Measurements from ENCODE around the gene SYT15B. TPM values are rescaled to one million over a fixed set of nuclear protein-coding genes. Genes with fewer than 3 reads are reported as not detected.
"Not testable (repeated sequence)": the region's sequence is repeated elsewhere in the genome, so short reads cannot be mapped to it uniquely, and the experiment has no call there.

Gene SYT15B
- total RNA-seq (under 1 TPM in 1 of 2 donors, not detected in 1; 0.23 TPM), total RNA-seq (0 to 0.12 reads per million in 2 donors)

GRCh38 chr10:47763554-47764175 lies at the start of gene SYT15B:
SYT15B (minus strand) TSS chr10:47763592; CDS start chr10:47762640, 952 bp downstream.
- not testable (repeated sequence) for H3K9me3 ChIP-seq (ENCODE audit: control insufficient read depth, low read length, poor library complexity, severe bottlenecking); H3K27me3 Mint-ChIP-seq; H3K27ac Mint-ChIP-seq; H3K4me1 Mint-ChIP-seq; DNase-seq; ATAC-seq; H3K4me3 Mint-ChIP-seq; H3K36me3 Mint-ChIP-seq (ENCODE audit: low read depth)

GRCh38 chr10:47779590-47779989 lies 16.2 kb upstream of the SYT15B start:
- H3K4me1 Mint-ChIP-seq, H3K27ac Mint-ChIP-seq, ATAC-seq: not testable (repeated sequence)

GRCh38 chr10:47775361-47776231 lies 12.2 kb upstream of the SYT15B start:
- not testable (repeated sequence) for DNase-seq; H3K36me3 Mint-ChIP-seq (ENCODE audit: low read depth); ATAC-seq; H3K27me3 Mint-ChIP-seq; H3K4me1 Mint-ChIP-seq; H3K9me3 ChIP-seq (ENCODE audit: control insufficient read depth, low read length, poor library complexity, severe bottlenecking); H3K27ac Mint-ChIP-seq; H3K4me3 Mint-ChIP-seq

More at GRCh38 chr10:47779590-47779989, 16.2 kb upstream of the SYT15B start:
- H3K36me3 Mint-ChIP-seq (ENCODE audit: low read depth); H3K27me3 Mint-ChIP-seq; DNase-seq; H3K4me3 Mint-ChIP-seq; H3K9me3 ChIP-seq (ENCODE audit: control insufficient read depth, low read length, poor library complexity, severe bottlenecking): not testable (repeated sequence)

- not testable (repeated sequence) for H3K27ac Mint-ChIP-seq
Observed at GRCh38 chr10:47770745-47771144, 7.4 kb upstream of the SYT15B start.

GRCh38 chr10:47768578-47769115 lies 5.3 kb upstream of the SYT15B start:
- H3K9me3 ChIP-seq (ENCODE audit: control insufficient read depth, low read length, poor library complexity, severe bottlenecking); H3K4me3 Mint-ChIP-seq; H3K27ac Mint-ChIP-seq; ATAC-seq; H3K4me1 Mint-ChIP-seq; DNase-seq; H3K27me3 Mint-ChIP-seq; H3K36me3 Mint-ChIP-seq (ENCODE audit: low read depth): not testable (repeated sequence)

More at GRCh38 chr10:47770745-47771144, 7.4 kb upstream of the SYT15B start:
- not testable (repeated sequence) for H3K9me3 ChIP-seq (ENCODE audit: control insufficient read depth, low read length, poor library complexity, severe bottlenecking); H3K4me1 Mint-ChIP-seq; DNase-seq; H3K27me3 Mint-ChIP-seq; H3K4me3 Mint-ChIP-seq; ATAC-seq; H3K36me3 Mint-ChIP-seq (ENCODE audit: low read depth)

GRCh38 chr10:47768085-47768484 lies 4.7 kb upstream of the SYT15B start:
- H3K27ac Mint-ChIP-seq, result not testable (repeated sequence)

GRCh38 chr10:47767236-47767635 lies 3.8 kb upstream of the SYT15B start:
- not testable (repeated sequence) for H3K27me3 Mint-ChIP-seq; H3K9me3 ChIP-seq (ENCODE audit: control insufficient read depth, low read length, poor library complexity, severe bottlenecking); H3K27ac Mint-ChIP-seq; H3K4me1 Mint-ChIP-seq; H3K4me3 Mint-ChIP-seq; ATAC-seq; DNase-seq; H3K36me3 Mint-ChIP-seq (ENCODE audit: low read depth)

More at GRCh38 chr10:47768085-47768484, 4.7 kb upstream of the SYT15B start:
- not testable (repeated sequence) for ATAC-seq; H3K9me3 ChIP-seq (ENCODE audit: control insufficient read depth, low read length, poor library complexity, severe bottlenecking); H3K4me1 Mint-ChIP-seq; H3K36me3 Mint-ChIP-seq (ENCODE audit: low read depth); H3K27me3 Mint-ChIP-seq; H3K4me3 Mint-ChIP-seq; DNase-seq

- ATAC-seq; H3K36me3 Mint-ChIP-seq (ENCODE audit: low read depth); DNase-seq; H3K27me3 Mint-ChIP-seq; H3K27ac Mint-ChIP-seq; H3K4me1 Mint-ChIP-seq; H3K9me3 ChIP-seq (ENCODE audit: control insufficient read depth, low read length, poor library complexity, severe bottlenecking); H3K4me3 Mint-ChIP-seq: not testable (repeated sequence)
Observed at GRCh38 chr10:47765232-47765631, 1.8 kb upstream of the SYT15B start.

GRCh38 chr10:47762674-47763553 lies 478 bp downstream of the SYT15B start:
- H3K4me3 Mint-ChIP-seq; DNase-seq; H3K4me1 Mint-ChIP-seq; ATAC-seq; H3K9me3 ChIP-seq (ENCODE audit: control insufficient read depth, low read length, poor library complexity, severe bottlenecking); H3K36me3 Mint-ChIP-seq (ENCODE audit: low read depth); H3K27ac Mint-ChIP-seq; H3K27me3 Mint-ChIP-seq: not testable (repeated sequence)

GRCh38 chr10:47758855-47759254 lies 4.5 kb downstream of the SYT15B start:
- ATAC-seq; H3K9me3 ChIP-seq (ENCODE audit: control insufficient read depth, low read length, poor library complexity, severe bottlenecking); DNase-seq; H3K4me3 Mint-ChIP-seq; H3K27me3 Mint-ChIP-seq; H3K36me3 Mint-ChIP-seq (ENCODE audit: low read depth); H3K27ac Mint-ChIP-seq; H3K4me1 Mint-ChIP-seq: not testable (repeated sequence)

- H3K27me3 Mint-ChIP-seq; H3K9me3 ChIP-seq (ENCODE audit: control insufficient read depth, low read length, poor library complexity, severe bottlenecking); H3K36me3 Mint-ChIP-seq (ENCODE audit: low read depth); H3K4me3 Mint-ChIP-seq; ATAC-seq; DNase-seq; H3K4me1 Mint-ChIP-seq; H3K27ac Mint-ChIP-seq: not testable (repeated sequence)
Observed at GRCh38 chr10:47756169-47756568, 7.2 kb downstream of the SYT15B start.

GRCh38 chr10:47753871-47754270 lies 9.5 kb downstream of the SYT15B start:
- H3K27me3 Mint-ChIP-seq; H3K9me3 ChIP-seq (ENCODE audit: control insufficient read depth, low read length, poor library complexity, severe bottlenecking); ATAC-seq; H3K36me3 Mint-ChIP-seq (ENCODE audit: low read depth); H3K4me3 Mint-ChIP-seq; H3K27ac Mint-ChIP-seq; DNase-seq; H3K4me1 Mint-ChIP-seq: not testable (repeated sequence)

- not testable (repeated sequence) for H3K27me3 Mint-ChIP-seq; H3K9me3 ChIP-seq (ENCODE audit: control insufficient read depth, low read length, poor library complexity, severe bottlenecking); H3K4me1 Mint-ChIP-seq; H3K4me3 Mint-ChIP-seq; H3K27ac Mint-ChIP-seq; H3K36me3 Mint-ChIP-seq (ENCODE audit: low read depth); DNase-seq
- ATAC-seq, result peak; percentile 45
Observed at GRCh38 chr10:47753176-47753575, 10.2 kb downstream of the SYT15B start.
